ENCODE data around the gene HOTAIR.

The HOTAIR gene

DNA sequence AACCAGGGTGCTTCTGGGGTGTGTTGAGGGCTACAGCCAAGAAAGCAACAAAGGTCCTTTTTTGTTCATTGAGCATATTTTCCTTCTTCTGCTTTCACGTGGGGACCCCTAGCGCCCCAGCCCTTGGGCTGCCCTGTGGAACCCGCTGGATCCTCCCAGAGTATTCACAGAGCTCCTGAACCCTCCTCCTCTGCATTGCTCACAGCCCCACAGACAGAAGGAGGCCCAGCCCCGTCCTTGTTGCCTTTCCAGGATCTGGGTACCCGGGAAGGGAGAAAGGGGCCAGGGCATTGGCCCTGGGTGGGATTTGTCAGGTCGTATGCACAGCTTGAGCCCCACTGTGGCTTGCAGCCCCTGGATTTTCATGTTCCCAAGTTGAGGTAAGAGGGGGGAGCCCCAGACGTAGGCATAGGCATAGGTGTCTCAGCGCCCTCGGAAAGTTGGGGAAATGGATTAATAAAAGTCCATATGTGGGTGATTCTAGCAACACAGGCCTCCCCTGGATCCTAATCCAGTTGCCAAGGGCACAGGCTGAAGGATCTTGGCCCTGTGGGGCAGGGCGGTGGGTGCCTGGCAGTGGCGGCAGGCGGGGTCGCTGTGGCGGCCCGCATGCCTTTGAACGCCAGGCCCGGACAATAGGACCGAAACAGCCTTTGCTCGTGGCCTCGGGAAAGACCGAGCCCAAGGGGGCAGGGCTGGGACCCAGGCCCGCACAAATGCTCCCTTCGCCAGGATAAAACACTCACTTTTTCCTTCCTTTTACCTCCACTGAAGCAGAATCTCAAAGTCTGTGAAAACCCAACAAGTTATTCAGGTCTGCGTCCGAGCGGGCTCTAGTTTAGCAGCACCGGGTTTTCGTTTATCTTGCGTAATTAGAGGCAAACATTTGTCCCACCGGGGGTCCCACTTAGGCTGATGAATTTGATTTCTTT, 7.1 kb upstream of the HOTAIR start:
- TF ChIP-seq GATA3 (IDR thresholded peaks at IDR 0.05; ENCODE audit: low read depth, low read length): no peak
- TF ChIP-seq GATA2 (IDR thresholded peaks at IDR 0.05; ENCODE audit: low read depth, low read length): no peak

DNA sequence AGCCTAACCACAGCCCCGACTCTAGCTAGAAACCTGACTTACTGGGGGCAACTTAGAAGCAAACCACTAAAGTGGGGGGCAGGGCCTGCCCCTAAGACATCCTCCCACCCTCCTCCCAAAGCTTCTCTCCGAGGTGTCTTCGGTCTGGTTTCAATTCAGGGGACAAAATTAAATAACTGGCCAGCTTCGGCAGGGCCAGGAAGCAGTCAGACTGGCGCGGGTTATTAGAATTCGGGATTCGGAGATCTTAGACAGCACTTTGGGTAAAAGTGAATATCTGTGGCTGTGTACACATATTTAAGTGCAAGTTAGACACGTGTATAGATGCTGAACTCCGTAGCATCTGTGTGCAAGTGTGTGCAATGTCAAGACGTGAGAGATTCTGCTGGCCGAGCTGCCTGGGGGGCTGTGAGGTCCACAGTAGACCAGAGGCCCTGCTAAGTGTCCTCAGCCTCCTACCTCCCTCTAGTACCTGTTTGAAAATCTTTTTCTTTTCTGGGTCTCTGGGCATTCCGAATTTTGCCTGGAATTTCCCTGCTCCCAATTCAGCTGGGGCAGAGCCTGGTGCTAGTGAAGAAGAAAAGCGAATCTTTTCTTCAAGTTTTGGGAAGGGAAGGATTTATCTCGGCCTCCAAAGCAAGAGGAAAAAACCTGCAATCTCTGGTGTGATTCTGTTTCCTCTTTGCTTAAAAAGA, 6.2 kb upstream of the HOTAIR start:
- TF ChIP-seq GATA3 (IDR thresholded peaks at IDR 0.05; ENCODE audit: low read depth, low read length) (no peak), GATA2 (IDR thresholded peaks at IDR 0.05; ENCODE audit: low read depth, low read length) (no peak)

DNA sequence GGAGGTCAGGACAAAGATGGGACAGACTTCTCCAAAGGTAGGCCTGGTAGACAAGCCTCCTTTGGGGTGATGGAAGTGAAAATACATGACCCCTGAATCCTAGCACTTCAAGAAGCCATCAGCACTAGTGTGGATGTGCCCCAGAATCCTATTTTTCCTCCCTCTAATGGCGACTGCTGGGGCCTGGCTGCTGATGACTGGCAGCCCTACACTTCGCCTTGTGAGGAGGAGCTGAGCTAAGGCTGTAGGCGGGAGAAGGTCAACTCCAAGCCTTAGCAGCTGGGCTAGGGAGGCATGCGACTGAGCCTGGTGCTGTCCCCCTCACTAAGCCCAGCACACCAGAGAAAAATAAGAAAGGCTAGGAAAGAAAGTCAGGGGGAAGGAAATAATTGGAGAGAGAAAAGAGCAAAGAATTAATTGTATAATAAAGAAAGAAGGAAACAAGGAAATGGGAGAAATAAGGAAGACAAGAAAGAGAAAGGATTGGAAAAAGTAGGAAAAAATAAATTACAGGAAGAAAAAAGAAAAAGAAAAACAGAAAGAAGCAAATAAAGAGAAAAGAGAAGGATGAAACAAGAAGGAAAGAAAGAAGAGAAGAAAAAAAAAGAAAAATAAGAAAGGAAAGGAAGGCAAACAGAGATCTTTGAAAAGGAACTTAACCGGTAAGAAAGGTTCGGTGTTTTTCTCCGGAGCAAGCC, 5.5 kb upstream of the HOTAIR start:
- no peak for TF ChIP-seq GATA3 (IDR thresholded peaks at IDR 0.05; ENCODE audit: low read depth, low read length)
- no peak for TF ChIP-seq GATA2 (IDR thresholded peaks at IDR 0.05; ENCODE audit: low read depth, low read length)

DNA sequence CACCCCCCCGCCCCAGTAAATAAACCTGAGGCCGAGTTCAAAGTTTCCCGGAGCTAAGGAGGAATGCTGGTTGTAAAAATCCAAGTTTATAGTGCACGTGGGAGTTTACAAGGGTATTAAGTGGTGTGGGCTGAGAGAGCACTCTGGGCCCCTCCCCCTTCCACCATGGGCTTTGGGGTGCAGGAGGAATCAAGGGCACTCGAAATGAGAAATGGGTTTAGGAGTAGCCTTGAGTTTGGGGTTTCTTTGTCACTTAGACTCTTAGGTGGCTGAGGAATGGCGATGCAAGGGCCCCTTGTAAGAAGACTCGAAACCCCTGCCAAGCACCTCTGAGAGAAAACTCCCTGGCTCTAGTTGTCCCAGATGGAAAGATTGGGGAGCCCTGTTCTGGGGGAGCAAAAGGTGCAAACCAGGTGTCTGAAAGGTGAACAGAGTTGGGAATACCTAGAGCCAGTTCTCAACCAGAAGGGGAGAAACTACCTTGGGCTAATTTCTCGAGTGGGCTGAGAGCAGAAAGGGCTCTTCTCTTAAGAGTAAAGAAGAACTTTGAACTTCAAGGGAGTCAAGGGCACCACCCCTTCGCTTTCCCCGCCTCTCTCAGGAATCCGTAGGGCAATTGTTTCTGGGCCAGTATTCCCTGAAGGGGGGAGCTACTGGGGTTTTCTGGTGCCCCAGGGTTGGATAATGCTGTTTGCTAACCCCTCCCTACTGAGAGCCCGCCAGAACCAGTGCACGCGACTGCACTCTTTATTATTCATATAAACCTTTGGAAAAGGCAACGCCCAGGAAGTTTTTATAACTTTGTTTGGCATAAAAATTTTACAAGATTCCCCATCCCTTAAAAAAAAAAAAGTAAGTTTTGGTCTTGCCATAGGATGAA, 4.0 kb upstream of the HOTAIR start:
- TF ChIP-seq GATA2 (IDR thresholded peaks at IDR 0.05; ENCODE audit: low read depth, low read length): no peak
- TF ChIP-seq GATA3 (IDR thresholded peaks at IDR 0.05; ENCODE audit: low read depth, low read length): no peak

DNA sequence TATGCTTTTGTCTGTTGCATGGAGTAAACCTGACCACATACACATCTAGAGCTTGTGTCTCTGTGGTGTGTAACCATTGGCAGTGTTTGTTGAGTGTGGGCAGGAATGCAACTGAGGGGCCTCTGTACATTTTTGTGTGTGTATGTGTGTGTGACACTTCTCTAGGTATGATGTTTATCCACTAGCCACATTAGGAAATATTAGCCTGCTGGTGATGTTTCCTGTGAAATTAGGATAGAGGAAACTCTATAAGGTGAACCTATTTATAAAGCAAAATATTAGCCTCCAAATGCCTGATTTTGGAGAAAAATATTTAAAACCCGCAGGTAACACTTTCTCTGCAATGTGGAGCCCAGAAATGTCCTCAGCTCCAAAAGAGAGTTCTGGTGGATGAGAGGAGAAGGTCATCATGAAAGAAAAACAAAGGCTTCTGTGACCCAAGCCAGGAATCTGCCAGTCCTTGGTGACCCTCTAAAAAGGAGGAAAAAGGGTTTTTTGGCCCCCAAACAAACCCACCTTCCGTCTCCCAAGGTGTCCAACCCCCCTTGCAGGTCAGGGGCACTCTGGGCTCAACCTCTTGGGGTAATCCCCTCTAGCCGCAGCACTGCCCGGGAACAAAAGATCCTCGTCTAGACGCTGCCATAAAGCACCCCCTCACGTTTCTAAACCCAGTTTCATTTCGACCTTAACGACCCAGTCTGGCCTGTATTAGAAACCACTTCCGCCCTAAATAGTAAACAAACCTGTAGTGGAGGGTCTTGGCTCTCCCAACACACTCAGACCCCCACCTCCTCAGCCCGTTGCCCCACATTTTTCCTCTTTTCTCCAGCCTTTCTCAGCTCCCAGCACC, 3.1 kb upstream of the HOTAIR start:
- TF ChIP-seq GATA2 (IDR thresholded peaks at IDR 0.05; ENCODE audit: low read depth, low read length): no peak

DNA sequence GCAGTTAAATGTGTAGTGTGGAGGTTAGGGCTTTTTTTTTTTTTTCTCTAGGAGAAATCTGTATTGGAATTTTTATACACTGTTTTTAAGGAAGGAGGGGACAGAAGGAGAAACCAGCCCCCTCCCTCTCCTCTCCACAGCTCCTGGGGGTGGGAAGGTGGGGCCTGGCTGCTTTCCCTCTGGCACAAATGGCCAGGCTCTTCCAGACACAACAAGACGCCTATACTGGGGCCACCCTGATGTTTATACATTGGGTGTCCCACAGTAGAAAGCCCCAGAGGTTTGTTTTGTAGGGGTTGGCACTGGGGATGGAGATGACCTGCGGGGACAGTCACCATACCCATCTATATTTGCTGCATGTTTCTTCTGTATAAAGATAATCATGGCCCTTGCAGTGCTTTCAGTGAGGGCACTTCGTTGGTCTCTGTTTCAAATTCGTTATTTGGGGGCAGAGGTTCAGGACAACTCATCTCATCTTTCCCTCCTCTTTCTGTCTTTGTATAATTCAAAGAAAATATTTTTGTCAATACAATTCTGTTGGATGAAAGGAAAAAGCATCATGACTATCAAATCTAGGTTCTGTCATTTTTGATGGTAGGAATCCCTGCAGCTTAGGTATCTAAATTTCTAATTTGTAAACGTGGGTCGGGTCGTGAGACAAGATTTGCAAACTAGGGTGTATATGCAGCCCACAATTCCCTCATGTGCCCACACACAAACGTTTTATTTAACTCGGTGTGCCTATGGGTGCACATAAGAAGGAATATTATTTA, 2.3 kb upstream of the HOTAIR start:
- TF ChIP-seq GATA3 (IDR thresholded peaks at IDR 0.05; ENCODE audit: low read depth, low read length) (no peak), GATA2 (IDR thresholded peaks at IDR 0.05; ENCODE audit: low read depth, low read length) (no peak)

DNA sequence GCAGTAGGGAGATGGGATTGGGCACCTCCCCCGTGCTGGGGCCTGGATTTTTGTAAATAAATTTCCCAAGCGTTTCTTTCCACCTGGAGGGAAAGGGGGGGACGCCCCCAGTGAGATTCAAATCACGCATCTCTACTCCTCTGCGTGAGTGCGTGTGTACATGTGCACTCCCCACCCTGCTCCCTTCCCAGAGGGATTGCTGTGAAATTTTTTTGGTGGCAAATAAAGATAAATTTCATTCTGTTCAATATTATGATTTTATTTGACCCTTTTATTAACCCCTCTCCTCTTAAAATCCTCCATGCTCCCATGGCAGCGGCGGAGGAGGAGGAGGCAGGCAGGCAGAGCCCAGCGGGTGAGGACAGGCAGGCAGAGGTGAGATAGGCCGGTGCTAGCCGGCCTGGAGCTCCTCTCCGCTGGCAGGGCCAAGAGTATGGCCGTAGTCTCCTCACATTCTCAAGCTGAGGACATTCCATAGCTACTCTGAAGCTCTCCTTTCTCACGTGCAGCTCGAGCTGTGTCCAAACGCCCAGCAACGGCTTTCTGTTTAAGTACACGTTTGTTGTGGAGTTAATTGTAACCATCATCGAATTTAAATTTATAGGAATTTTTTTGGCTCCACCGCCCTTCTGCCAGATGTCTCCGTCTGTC, 1.5 kb upstream of the HOTAIR start:
- TF ChIP-seq GATA3 (IDR thresholded peaks at IDR 0.05; ENCODE audit: low read depth, low read length) (no peak), GATA2 (IDR thresholded peaks at IDR 0.05; ENCODE audit: low read depth, low read length) (no peak)

DNA sequence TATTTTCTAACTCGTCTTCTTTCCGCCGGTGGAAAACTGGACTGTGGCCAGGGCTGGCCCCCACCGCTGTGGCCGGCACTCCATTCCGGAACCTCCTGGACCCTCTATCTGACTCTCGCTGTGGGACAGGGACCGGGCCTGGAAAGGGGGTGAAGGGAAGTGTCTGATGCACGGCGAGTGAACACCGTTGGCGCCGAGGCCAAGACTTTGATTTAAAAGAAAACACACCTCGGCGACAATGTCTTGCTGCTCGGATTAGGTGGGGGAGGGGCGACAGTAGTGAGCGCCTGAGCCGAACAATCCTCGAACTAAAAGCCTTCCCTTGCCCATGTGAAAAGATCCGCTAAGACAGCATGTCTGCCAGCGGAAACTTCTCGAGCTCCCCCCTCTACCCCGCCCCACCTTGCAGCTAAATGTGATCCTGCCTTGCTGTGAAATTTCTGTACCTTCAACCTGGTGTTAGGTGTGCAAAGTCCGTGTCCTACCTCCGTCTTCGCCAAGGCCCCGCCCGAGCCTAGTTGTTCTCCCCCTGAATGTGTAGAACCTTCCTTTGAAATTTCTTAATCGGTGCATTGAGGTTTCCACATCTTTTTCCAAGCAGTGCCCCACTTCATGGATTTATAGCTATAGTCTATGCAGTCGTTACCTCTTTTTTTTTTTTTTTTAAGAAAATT, 862 bp upstream of the HOTAIR start:
- TF ChIP-seq GATA3 (IDR thresholded peaks at IDR 0.05; ENCODE audit: low read depth, low read length) (no peak), GATA2 (IDR thresholded peaks at IDR 0.05; ENCODE audit: low read depth, low read length) (no peak)

DNA sequence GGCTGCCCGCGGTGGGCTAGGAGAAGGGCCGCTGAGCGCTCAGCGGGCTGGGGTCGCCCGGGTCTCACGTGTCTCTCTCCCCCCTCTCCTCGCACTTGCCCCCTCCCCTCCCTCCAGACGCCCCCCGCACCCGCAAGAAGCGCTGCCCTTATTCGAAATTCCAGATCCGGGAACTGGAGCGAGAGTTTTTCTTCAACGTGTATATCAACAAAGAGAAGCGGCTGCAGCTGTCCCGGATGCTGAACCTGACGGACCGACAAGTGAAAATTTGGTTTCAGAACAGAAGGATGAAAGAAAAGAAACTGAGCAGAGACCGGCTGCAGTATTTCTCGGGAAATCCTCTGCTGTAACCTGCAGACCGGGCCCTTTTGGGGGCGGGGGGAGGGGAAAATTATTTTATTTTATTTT, 314 bp upstream of the HOTAIR start:
- no peak for TF ChIP-seq GATA2 (IDR thresholded peaks at IDR 0.05; ENCODE audit: low read depth, low read length)
- no peak for TF ChIP-seq GATA3 (IDR thresholded peaks at IDR 0.05; ENCODE audit: low read depth, low read length)

DNA sequence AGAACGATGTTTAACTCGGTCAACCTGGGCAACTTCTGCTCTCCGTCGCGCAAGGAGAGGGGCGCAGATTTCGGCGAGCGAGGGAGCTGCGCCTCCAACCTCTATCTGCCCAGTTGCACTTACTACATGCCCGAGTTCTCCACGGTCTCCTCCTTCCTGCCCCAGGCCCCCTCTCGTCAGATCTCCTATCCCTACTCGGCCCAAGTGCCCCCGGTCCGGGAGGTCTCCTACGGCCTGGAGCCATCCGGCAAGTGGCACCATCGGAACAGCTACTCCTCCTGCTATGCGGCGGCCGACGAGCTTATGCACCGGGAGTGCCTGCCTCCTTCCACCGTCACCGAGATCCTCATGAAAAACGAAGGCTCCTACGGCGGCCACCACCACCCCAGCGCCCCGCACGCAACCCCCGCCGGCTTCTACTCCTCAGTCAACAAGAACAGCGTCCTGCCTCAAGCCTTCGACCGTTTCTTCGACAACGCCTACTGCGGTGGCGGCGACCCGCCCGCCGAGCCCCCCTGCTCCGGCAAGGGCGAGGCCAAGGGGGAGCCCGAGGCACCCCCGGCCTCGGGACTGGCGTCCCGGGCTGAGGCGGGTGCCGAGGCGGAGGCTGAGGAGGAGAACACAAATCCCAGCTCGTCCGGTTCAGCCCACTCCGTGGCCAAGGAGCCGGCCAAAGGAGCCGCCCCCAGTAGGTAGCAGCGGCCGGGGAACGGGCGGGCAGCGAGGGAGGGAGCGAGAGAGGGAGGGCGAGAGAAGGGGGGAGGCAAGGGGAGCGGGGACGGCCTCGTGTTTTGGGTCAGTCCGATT, 1.3 kb downstream of the HOTAIR start:
- TF ChIP-seq GATA3 (IDR thresholded peaks at IDR 0.05; ENCODE audit: low read depth, low read length): no peak
- no peak for TF ChIP-seq GATA2 (IDR thresholded peaks at IDR 0.05; ENCODE audit: low read depth, low read length)

All from SH-SY5Y (cell line).